HG03103 (cell line): Measurements from ENCODE around the gene CCDC97.
A peak's percentile ranks its signal among the peaks of the same experiment; 100 is the strongest.
"Not testable (repeated sequence)": the region's sequence is repeated elsewhere in the genome, so short reads cannot be mapped to it uniquely, and the experiment has no call there.

ENCODE experiments used
- ATAC-seq: cut with Tn5 transposase; IDR thresholded peaks from one replicate; pipeline ENCODE4 v1.9.1; 2021; ENCODE audit warnings: low read depth; ENCODE audit not compliant: unreplicated experiment

CCDC97 gene

DNA sequence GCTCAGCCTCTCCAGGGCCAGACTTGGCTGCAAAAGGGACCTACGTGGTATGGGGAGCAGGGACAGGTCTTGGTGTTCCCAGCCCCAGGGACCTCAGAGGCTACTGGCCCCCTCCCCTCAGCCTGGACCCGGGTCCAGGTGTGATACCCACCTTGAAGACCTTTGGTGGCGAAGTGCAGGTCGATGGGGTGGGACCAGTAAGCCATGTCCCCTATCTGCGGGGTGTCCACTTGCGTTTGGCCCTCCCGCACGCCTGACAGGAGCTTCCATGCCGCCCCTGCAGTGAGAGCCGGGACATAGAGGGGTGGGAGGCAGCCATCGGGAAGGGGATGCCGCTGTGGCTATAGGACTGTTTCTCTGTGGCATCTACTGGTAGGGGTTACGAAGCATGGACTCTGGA lies 47.8 kb downstream of the CCDC97 start:
- ATAC-seq = no peak

- ATAC-seq = no peak
Observed at GRCh38 chr19:41359741-41360140, 49.8 kb downstream of the CCDC97 start.

- no peak for ATAC-seq
Observed at GRCh38 chr19:41362143-41362847, 52.3 kb downstream of the CCDC97 start.

DNA sequence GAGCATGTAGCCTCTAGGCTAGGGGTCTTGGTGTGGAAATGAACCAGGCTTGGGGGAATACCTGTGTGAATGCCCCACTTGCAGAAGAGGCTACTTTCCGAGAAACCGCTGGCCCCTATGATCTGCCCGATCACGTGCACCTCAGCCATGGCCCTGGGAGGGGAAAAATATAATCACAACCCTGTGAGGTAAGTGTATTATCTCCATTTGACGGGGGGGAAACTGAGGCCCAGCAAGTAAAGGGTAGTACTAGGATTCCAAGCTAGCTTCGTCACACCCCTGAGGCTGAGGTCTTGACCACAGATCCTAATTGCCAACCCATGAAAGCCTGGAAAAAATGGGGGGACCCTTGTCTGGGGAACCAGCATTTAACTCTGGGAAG lies 53.4 kb downstream of the CCDC97 start:
- no peak for ATAC-seq

DNA sequence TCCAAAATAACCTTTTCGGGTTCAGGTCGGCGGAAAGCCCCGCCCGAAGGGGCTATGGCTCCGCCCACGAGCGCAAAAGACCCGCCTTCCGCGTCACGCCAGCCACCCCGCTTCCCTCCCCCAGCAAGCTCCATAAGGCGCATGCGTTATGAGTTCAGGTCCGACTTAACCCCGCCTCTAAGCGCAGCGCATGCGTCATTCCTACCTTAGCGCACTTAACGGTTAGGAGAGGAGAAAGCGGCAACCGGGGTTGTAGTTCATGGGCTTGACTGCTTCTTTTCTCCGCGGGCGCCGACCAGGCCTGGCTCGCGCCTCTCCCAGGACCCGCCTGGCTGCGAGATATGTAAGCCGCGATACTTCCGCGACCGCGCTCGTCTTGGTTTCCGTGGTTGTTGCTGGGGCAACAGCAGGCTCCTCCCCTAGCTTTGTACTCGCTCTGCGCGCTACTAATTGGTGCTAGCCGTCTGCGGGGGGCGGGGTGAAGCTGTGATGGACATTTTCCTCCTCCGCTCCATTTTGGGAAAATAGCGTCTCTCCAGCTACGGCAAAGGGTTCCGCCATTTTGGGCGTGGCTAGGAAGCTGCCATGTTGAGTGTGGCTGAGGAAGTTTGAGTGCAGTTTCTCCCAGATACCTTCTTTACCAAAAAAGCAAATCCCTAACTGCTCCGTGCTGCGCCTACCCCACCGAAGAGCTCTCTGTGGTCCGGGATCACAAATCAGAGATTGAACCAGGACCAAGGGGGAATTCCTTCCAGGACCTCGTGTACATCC lies 54.0 kb downstream of the CCDC97 start, which contains the start of gene B9D2:
TSS of gene B9D2 (minus strand) at position 397 of the 771 bp plus-strand sequence. CDS start 630 bp downstream, outside the sequence.
- ATAC-seq = peak; percentile 76

DNA sequence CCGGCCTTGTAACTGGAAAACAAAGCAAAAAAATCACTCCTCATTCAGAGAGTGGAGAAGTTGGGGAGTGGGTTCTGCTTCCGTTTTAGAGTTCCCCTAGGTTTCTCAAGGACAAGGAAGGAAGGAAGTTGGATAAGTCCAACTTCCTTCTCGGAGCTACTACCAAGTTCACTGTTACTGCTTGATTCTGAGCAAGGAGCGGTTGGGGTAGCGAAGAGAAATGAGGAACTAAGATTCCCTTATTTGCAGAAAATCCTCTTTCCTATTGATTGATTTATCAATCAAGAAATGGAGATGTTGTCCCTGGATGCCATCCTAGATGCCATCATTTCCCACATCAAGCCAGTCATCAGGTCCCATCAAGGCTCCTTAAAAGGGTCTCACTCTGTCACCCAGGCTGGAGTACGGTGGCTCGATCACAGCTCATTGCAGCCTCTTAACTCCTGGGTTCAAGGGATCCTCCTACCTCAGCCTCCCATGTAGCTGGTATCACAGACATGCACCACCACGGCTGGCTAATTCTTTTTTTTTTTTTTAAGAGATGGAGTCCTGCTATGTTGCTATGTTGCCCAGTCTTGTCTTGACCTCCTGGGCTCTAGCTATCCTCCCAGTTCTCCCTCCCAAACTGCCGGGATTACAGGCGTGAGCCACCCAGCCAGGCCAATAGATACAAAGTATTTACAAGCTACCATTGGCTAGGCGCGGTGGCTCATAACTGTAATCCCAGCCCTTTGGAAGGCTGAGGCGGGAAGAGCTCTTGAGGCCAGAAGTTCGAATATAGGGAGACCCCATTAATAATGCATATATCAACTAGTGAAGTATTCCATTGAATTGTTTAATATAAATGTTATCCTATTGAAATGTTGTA lies 54.8 kb downstream of the CCDC97 start:
- no peak for ATAC-seq

GRCh38 chr19:41366089-41366488 lies 56.1 kb downstream of the CCDC97 start:
- no peak for ATAC-seq

DNA sequence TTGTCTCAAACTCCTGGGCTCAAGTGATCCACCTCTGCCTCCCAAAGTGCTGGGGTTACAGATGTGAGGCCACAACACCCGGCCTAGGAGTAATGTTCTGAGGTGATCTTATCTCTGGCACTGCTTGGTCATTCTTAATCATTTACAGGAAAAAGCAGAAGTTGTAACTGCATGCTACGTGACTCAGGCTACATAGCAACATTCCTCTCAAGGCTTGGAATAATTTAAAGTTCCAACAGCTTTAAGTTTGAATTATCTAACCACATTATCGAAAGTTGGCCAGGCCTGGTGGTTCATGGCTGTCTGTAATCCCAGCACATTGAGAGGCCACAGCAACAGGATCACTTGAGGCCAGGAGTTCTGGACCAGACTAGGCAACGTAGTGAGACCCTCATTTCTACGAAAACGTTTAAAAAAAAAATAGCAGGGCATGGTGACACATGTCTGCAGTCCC lies 57.9 kb downstream of the CCDC97 start:
- no peak for ATAC-seq

GRCh38 chr19:41369769-41370168 lies 59.8 kb downstream of the CCDC97 start:
- ATAC-seq = no peak

DNA sequence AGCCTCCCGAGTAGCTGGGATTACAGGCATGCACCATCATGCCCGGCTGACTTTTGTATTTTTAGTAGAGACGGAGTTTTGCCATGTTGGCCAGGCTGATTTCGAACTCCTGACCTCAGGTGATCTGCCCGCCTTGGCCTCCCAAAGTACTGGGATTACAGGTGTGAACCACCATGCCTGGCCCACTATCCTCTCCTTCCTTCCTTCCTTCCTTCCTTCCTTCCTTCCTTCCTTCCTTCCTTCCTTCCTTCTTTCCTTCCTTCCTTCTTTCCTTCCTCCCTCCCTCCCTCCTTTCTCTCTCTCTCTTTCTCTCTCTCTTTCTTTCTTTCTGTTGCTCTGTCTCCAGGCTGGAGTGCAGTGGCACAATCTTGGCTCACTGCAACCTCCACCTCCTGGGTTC lies 61.1 kb downstream of the CCDC97 start:
- ATAC-seq = not testable (repeated sequence)

GRCh38 chr19:41371541-41371940 lies 61.6 kb downstream of the CCDC97 start:
- no peak for ATAC-seq

- ATAC-seq = no peak
Observed at GRCh38 chr19:41372501-41372900, 62.5 kb downstream of the CCDC97 start.

GRCh38 chr19:41373993-41374392 lies 64.0 kb downstream of the CCDC97 start:
- no peak for ATAC-seq
